ELF-1 (cell line): Measurements from ENCODE around the gene TBX15.

Experiments
- DNase-seq: peaks from one replicate; pipeline ENCODE4 v3.0.0-alpha.2; 2016; ENCODE audit warnings: low read depth, low spot score

TBX15 gene

GRCh38 chr1:119002028-119002686 is 14.0 kb upstream of the TBX15 start:
- DNase-seq, result no peak

GRCh38 chr1:119001181-119002027 is 13.3 kb upstream of the TBX15 start:
- DNase-seq, result no peak

DNA sequence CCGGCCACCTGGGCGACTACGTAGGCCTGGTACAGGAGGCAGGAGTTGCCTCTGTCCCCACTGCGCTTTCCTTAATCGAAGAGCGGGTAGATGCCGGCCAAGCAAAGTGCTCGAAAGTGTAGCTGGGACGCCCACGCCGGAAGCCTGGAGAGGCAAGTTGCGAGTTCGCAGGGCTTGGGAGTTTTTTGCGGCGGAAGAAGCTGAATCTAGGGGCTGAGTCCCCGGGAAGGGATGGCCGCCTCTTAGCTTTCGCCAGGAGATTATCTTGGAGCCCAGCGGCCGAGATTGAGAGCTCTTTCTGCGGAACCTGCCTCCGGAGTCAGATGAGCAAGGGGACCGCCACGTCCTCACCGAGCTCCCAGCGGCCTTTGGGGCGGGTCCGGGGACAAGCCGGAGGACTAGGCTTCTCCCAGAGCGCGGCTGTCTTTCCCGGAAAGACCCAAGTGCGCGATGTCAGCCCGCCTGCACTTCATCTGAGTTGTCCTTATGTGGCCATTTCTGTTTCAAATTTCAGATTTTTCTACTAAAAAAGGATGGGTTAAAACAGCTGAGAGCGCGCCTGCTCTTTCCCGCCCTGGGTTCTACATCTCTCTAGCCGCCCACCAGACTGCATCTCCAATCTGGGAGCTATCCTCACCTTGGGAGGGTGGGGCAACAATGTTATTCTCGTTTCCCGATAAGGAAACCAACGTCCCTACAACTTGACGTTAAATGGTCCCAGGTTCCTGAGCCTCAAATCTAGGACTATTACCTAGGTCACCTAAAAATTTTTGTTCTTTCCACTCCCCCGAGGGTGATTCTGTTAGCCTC is 12.4 kb upstream of the TBX15 start:
- DNase-seq, result peak; percentile 57

DNA sequence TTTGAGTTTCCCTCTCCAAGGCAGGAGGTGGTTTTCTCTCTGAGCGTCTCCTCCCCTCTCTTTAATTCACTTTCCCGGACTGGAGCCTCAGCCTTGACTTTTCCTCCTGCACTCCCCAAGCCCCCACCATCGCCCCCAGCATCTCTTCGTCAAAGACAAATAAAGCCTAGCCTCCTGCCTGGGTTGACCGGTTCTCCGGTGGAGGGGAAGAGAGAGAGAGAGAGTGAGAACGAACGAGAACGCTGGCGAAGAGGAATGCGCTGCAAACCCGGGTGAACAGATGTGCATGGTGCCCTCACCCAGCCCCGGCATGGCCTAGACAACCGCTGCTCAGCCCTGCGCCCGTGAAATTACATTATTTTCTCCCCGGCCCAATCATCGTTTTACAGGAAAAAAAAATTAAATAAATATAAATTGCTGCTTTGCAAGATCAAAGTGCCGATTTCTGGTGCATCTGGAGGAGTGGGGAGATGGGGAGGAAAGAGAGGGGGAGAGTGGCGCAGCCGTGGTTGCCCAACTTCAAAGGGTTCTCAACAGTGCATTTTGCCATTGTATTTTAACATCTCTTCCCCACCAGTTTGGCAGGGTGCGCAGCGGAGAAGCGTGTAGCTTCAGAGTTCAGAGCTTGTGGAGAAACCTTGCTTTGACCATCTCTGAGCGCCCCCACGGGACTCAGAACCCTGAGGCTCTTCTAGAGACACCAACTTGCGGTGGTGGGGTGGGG is 11.4 kb upstream of the TBX15 start:
- DNase-seq, result no peak

GRCh38 chr1:118998171-118998570 is 10.0 kb upstream of the TBX15 start:
- DNase-seq, result no peak

GRCh38 chr1:118997225-118997624 is 9.1 kb upstream of the TBX15 start:
- DNase-seq, result no peak

DNA sequence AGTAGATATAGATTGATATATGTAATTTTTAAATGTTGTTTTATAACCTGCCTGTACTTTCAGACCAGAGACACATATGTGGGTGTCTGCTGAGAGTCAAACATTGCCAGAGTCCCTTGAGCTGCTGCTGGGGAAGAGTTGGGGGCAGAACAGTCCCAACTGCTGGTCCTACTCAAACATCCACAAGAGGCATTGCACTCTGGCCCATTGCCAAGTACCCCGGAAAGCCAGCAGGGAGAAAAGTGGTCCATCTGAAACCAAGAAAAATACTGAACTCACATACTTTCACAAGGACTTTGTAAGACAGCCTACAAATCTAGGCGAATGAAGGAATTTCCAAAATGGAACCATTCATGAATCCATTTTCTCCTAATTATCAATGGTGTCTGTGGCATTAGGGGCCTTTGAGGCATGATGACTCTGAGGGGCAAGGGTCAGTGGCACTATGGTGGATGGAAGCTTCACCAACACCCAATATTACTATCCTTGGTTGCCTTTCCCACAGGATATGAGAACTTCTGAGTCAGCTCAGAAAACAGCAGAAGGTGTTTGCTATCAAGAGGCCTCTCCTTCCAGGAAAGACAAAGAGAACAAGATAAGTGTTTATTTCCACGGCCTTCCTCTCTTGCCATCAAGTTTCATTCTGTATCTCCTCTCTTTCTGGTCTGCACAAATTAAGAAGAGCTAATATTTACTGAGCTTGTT is 7.3 kb upstream of the TBX15 start:
- DNase-seq, result no peak

GRCh38 chr1:118993700-118994026 is 5.5 kb upstream of the TBX15 start:
- no peak for DNase-seq

DNA sequence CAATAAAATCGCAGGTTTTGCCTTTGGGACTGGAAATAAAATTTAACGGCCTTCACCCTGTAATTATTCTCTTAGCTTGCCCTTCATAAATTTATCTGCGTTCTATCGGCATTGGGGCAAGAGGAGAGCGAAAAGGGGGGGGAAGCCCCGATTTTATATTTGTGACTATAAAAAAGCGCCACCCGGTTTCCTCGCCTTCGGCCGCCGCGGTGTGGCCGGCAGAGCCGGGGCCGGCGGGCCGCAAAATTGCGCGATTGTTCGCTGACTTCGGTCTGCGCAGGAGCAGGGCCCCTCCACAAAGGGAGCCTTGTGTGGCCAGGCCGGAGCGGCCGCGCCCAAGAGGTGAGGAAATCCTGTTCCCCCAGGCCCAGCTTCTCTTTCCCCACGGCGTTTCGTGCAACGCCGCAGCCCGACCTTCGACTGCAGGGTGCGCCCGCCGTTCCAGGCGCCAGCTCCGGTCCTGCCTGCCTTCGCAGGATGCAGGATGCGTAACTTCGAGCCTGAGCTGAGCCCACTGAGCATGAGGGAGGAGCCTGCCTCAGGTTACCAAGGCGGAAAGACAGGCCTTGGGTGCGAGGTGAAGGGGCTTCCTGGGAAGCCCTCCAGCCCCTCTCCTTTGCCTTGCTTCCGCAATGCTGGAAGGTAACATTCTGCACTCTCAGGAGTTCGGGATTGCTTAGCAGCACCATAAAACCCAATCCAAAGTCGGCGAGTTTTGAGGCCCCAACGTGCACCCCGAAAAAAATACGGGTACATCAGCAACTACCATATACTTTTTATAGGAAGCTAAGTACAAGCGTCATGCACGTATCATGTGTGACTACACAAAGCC is 4.9 kb upstream of the TBX15 start:
- peak; percentile 63 for DNase-seq

- no peak for DNase-seq
These were observed 4.2 kb upstream of the TBX15 start for GRCh38 chr1:118992237-118992825.

DNA sequence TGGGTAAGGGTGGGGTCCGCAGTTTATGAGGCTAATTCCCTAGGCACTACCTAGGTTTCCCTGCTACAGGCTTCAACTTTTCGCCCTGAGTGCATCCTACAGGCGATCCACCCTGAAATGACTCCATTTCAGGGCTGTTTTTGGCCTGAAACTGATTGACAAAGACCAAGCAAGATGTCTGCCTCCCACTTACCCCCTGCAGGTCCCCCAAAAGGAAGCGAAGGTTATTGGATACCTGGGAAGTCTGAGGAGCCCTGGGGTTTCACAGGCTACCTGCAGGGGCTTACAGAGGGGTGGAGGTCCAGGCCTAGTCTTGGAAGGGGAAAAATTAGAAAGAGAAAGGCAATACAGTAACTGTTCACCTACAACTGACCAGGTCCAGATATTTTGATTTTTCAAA is 3.3 kb upstream of the TBX15 start:
- no peak for DNase-seq

DNA sequence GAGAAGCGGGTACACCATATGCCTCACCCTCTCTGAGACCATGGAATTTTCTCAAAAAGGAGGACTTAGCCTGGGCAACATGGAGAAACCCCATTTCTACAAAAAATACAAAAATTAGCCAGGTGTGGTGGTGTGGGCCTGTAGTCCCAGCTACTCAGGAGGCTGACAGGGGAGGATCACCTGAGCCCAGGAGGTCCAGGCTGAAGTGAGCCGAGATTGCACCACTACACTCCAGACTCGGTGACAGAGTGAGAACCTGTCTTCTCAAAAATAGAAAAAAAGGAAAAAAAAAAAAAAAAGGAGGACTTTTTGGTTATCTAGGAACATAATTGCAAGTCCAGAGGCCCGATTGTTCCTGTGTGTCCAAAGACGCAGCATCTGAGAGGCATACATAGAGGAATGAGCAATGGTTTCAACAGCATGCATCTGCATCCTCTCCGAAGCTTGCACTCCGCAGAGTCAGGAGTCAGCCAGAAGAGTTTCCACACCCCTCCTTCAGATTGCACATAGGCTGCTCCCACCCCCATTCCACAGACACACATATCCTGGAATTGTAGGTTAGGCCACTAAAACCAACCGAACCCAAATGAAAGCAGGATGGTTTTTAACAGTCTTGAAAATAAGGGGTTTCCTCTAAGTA is 2.5 kb upstream of the TBX15 start:
- no peak for DNase-seq

- peak; percentile 61 for DNase-seq
These were observed 1.8 kb upstream of the TBX15 start for GRCh38 chr1:118989878-118990378.

GRCh38 chr1:118989006-118989815 is 1.1 kb upstream of the TBX15 start:
- peak; percentile 72 for DNase-seq

- DNase-seq, result peak; percentile 65
These were observed 516 bp downstream of the TBX15 start for GRCh38 chr1:118987468-118988185.

- DNase-seq, result peak; percentile 50
These were observed 1.3 kb downstream of the TBX15 start for GRCh38 chr1:118986555-118987467.
